SK-N-SH (cell line): ENCODE results near the gene RAP1B. TPM values are rescaled to one million over a fixed set of nuclear protein-coding genes. Genes with fewer than 3 reads are reported as not detected.

Experiments
- CTCF ChIA-PET: fragments of 300-600, 350-600 bp; formaldehyde crosslinking; extraction: SDS; loops from one replicate; lab custom pipeline; 2021; lab: Yijun Ruan, JAX
- POLR2A ChIA-PET: fragments of 350-600 bp; sonication (Branson Sonifier 250); formaldehyde crosslinking; extraction: SDS; loops from one replicate; lab custom pipeline; 2020; ENCODE audit warnings: antibody characterized with exemption, inconsistent platforms; lab: Yijun Ruan, JAX
- DNase-seq: peaks from one replicate; pipeline ENCODE4 v3.0.0; 2012
- H2AFZ ChIP-seq: fragments of 200-600 bp; sonication (generic); 2 replicates; pipeline ENCODE4 v1.8.1; 2016; ENCODE audit warnings: antibody characterized with exemption, mild to moderate bottlenecking, low read depth
- H3F3A ChIP-seq: fragments of 200-600 bp; sonication (generic); replicated peaks from 2 replicates; pipeline ENCODE3; 2016; ENCODE audit warnings: antibody characterized with exemption, mild to moderate bottlenecking; ENCODE audit not compliant: insufficient read depth
- H3K27ac ChIP-seq, 2 experiments: fragments of 200-500 bp in 1 of 2; fragments of 200-600 bp in 1 of 2; sonication (Bioruptor generic) in 1 of 2; sonication (generic), shearing (Covaris generic) in 1 of 2; 2 replicates each; pipeline versions ENCODE4 v1.5.1 to v1.6.1; 2014 to 2016; ENCODE audit warnings: low read depth in 2 of 2, inconsistent platforms in 1 of 2, low read length in 1 of 2, mild to moderate bottlenecking in 1 of 2, mixed read lengths in 1 of 2
- H3K27me3 ChIP-seq: fragments of 200-600 bp; sonication (generic), shearing (Covaris generic); 2 replicates; pipeline ENCODE4 v1.6.1; 2016; ENCODE audit warnings: mixed run types; ENCODE audit not compliant: insufficient read depth
- H3K36me3 ChIP-seq, 2 experiments: fragments of 200-500 bp in 1 of 2; fragments of 200-600 bp in 1 of 2; sonication (Bioruptor generic) in 1 of 2; sonication (generic) in 1 of 2; replicated peaks in 1 of 2; 2 replicates each; pipeline versions ENCODE3 to v1.5.1; 2014 to 2016; ENCODE audit warnings: low read length in 1 of 2, mild to moderate bottlenecking in 1 of 2; ENCODE audit not compliant: insufficient read depth in 2 of 2, control insufficient read depth in 1 of 2
- H3K4me1 ChIP-seq, 2 experiments: fragments of 200-500 bp in 1 of 2; fragments of 200-600 bp in 1 of 2; sonication (Bioruptor generic) in 1 of 2; sonication (generic), shearing (Covaris generic) in 1 of 2; 2 replicates each; pipeline versions ENCODE4 v1.5.1 to v1.6.1; 2014 to 2016; ENCODE audit warnings: low read depth in 1 of 2, low read length in 1 of 2, mixed run types in 1 of 2; ENCODE audit not compliant: insufficient read depth in 2 of 2, control insufficient read depth in 1 of 2
- H3K4me2 ChIP-seq: fragments of 200-600 bp; sonication (generic), shearing (Covaris generic); 2 replicates; pipeline ENCODE4 v1.6.1; 2017; ENCODE audit warnings: mixed run types
- H3K4me3 ChIP-seq, 2 experiments: fragments of 200-500 bp in 1 of 2; fragments of 200-600 bp in 1 of 2; sonication (Bioruptor generic) in 1 of 2; sonication (generic), shearing (Covaris generic) in 1 of 2; 2 replicates each; pipeline versions ENCODE4 v1.5.1 to v1.8.1; 2014 to 2016; ENCODE audit warnings: low read depth in 2 of 2, inconsistent platforms in 1 of 2, low read length in 1 of 2, mild to moderate bottlenecking in 1 of 2, mixed read lengths in 1 of 2, moderate library complexity in 1 of 2
- H3K79me2 ChIP-seq: fragments of 200-600 bp; sonication (generic); 2 replicates; pipeline ENCODE4 v1.8.1; 2017; ENCODE audit warnings: mild to moderate bottlenecking; ENCODE audit not compliant: insufficient read depth
- H3K9ac ChIP-seq: fragments of 200-600 bp; sonication (generic); 2 replicates; pipeline ENCODE4 v1.6.1; 2017; ENCODE audit warnings: mixed run types
- H3K9me2 ChIP-seq: fragments of 200-600 bp; sonication (generic); 2 replicates; pipeline ENCODE4 v1.6.1; 2017; ENCODE audit warnings: mixed run types
- H3K9me3 ChIP-seq: fragments of 200-600 bp; sonication (generic); 2 replicates; pipeline ENCODE4 v1.6.1; 2017; ENCODE audit warnings: mixed run types, mild to moderate bottlenecking, moderate library complexity
- H4K20me1 ChIP-seq: fragments of 200-600 bp; sonication (generic); 2 replicates; pipeline ENCODE4 v1.6.1; 2017; ENCODE audit warnings: mild to moderate bottlenecking, mixed run types; ENCODE audit not compliant: insufficient read depth
- ELF1 ChIP-seq: IDR thresholded peaks from 2 replicates; pipeline ENCODE4 v1.4.0; 2012
- EP300 ChIP-seq, 2 experiments: IDR thresholded peaks; 2 replicates each; pipeline versions ENCODE4 v1.4.0 to v1.6.1; 2012; ENCODE audit warnings: borderline replicate concordance in 1 of 2, low read depth in 1 of 2, low read length in 1 of 2
- FOSL2 ChIP-seq: IDR thresholded peaks from 2 replicates; pipeline ENCODE4 v1.4.0; 2012; ENCODE audit warnings: low read depth, mild to moderate bottlenecking, moderate library complexity, borderline replicate concordance
- FOXJ3 ChIP-seq: sonication (generic); formaldehyde crosslinking; IDR thresholded peaks from 2 replicates; pipeline ENCODE4 v1.5.1; 2020; ENCODE audit warnings: mild to moderate bottlenecking, missing genetic modification reagents
- FOXM1 ChIP-seq: IDR thresholded peaks from 2 replicates; pipeline ENCODE4 v1.4.0; 2012; ENCODE audit warnings: low read depth, mild to moderate bottlenecking
- GATA2 ChIP-seq: sonication (generic); formaldehyde crosslinking; IDR thresholded peaks from 2 replicates; pipeline ENCODE4 v1.5.0; 2020; ENCODE audit warnings: mild to moderate bottlenecking, missing genetic modification reagents
- JUND ChIP-seq: IDR thresholded peaks from 2 replicates; pipeline ENCODE4 v1.4.0; 2012
- MEF2A ChIP-seq: IDR thresholded peaks from 2 replicates; pipeline ENCODE4 v1.4.0; 2012; ENCODE audit warnings: low read depth, borderline replicate concordance
- NFIC ChIP-seq: IDR thresholded peaks from 2 replicates; pipeline ENCODE4 v1.4.0; 2012; ENCODE audit warnings: borderline replicate concordance
- POLR2AphosphoS5 ChIP-seq: IDR thresholded peaks from 2 replicates; pipeline ENCODE4 v1.6.1; 2012; ENCODE audit warnings: low read depth, low read length
- RAD21 ChIP-seq: IDR thresholded peaks from 2 replicates; pipeline ENCODE4 v1.6.1; 2012; ENCODE audit warnings: mild to moderate bottlenecking, low read length
- SIN3A ChIP-seq: IDR thresholded peaks from 2 replicates; pipeline ENCODE4 v1.6.1; 2012; ENCODE audit warnings: low read depth, mild to moderate bottlenecking, low read length, moderate library complexity, borderline replicate concordance
- TAF1 ChIP-seq: IDR thresholded peaks from 2 replicates; pipeline ENCODE4 v1.6.1; 2012; ENCODE audit warnings: low read depth, mild to moderate bottlenecking, low read length, moderate library complexity, borderline replicate concordance
- TEAD4 ChIP-seq: IDR thresholded peaks from 2 replicates; pipeline ENCODE4 v1.4.0; 2012; ENCODE audit warnings: mild to moderate bottlenecking, borderline replicate concordance; ENCODE audit not compliant: insufficient read depth
- YY1 ChIP-seq: IDR thresholded peaks from 2 replicates; pipeline ENCODE4 v1.4.0; 2012; ENCODE audit warnings: low read depth, mild to moderate bottlenecking
- WGBS: methylation state at CpG from one replicate; pipeline ENCODE4 v1.1.6; 2017; ENCODE audit warnings: low lambda C conversion rate; 5-methylcytosine and 5-hydroxymethylcytosine counted together
- polyA plus RNA-seq, 3 experiments: library from polyadenylated mRNA; depleted of rRNA; stranded (reverse); fragments of >200 nt; gene quantifications; 2 replicates each; pipeline ENCODE4 v1.2.3, GENCODE V29; 2012
- TF ChIP-seq, protein P1 (sequence below): fragments of 150-350 bp; IDR thresholded peaks from 2 replicates; pipeline ENCODE4 v1.6.1; 2016; ENCODE audit warnings: mild to moderate bottlenecking, low read depth, low read length
- TF ChIP-seq, protein P2 (sequence below): IDR thresholded peaks from 2 replicates; pipeline ENCODE4 v1.4.0; 2012; ENCODE audit warnings: low read depth
- TF ChIP-seq, protein P3 (sequence below): IDR thresholded peaks from 2 replicates; pipeline ENCODE4 v1.4.0; 2012; ENCODE audit warnings: low read depth, borderline replicate concordance
- TF ChIP-seq, protein P4 (sequence below): fragments of 150-350 bp; IDR thresholded peaks from 2 replicates; pipeline ENCODE4 v1.6.1; 2017; ENCODE audit warnings: antibody characterized with exemption, low read length, low read depth, borderline replicate concordance

The RAP1B gene
- polyA plus RNA-seq, 1 of the 3 experiments (the other 2 are of a cell fraction), result 128 TPM

DNA sequence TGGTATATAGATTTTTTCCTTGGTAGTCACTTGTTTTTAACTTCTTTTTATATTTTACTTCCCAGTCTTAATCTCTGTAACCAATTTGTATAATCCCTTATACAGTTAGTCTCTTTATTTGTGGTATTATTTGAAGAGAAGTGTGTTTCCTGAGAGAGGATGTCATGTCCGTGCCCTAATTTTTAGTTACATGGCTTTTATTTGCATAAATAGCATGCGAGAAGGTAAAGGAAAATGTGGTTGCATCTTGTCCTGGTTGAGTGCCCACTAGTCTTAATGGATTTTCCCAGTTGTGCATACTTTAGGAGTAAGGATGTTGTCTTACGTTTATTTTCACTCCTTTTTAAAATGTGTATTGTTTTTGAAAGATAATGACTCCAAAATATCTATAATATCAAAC, 27.5 kb downstream of the RAP1B start:
- peak overlapping the region in 1 of 2 experiments; percentile 5; a peak in 1 of 4 replicates for H3K27ac ChIP-seq
- H3K4me2 ChIP-seq, result no peak overlapping the region
- peaks cover 15% of the 10 kb centered on the region for H3F3A ChIP-seq
- no peaks in the 10 kb centered on the region for H3K27me3 ChIP-seq
- TF ChIP-seq, protein P1, sequence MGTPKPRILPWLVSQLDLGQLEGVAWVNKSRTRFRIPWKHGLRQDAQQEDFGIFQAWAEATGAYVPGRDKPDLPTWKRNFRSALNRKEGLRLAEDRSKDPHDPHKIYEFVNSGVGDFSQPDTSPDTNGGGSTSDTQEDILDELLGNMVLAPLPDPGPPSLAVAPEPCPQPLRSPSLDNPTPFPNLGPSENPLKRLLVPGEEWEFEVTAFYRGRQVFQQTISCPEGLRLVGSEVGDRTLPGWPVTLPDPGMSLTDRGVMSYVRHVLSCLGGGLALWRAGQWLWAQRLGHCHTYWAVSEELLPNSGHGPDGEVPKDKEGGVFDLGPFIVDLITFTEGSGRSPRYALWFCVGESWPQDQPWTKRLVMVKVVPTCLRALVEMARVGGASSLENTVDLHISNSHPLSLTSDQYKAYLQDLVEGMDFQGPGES, result no peak
- TF ChIP-seq FOXJ3 (CRISPR knock-in tag) (no peak), JUND (no peak), FOXM1 (no peak), MEF2A (no peak), POLR2AphosphoS5 (no peak), RAD21 (no peak), SIN3A (no peak), FOSL2 (no peak), EP300 (IDR thresholded peaks at IDR 0.05; ENCODE audit: borderline replicate concordance in 1 of 2, low read depth in 1 of 2, low read length in 1 of 2) (no peak), TEAD4 (no peak), ELF1 (no peak), TAF1 (no peak), YY1 (no peak), GATA2 (CRISPR knock-in tag) (no peak), NFIC (no peak)
- TF ChIP-seq, protein P2, sequence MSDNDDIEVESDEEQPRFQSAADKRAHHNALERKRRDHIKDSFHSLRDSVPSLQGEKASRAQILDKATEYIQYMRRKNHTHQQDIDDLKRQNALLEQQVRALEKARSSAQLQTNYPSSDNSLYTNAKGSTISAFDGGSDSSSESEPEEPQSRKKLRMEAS, result no peak
- TF ChIP-seq, protein P3, sequence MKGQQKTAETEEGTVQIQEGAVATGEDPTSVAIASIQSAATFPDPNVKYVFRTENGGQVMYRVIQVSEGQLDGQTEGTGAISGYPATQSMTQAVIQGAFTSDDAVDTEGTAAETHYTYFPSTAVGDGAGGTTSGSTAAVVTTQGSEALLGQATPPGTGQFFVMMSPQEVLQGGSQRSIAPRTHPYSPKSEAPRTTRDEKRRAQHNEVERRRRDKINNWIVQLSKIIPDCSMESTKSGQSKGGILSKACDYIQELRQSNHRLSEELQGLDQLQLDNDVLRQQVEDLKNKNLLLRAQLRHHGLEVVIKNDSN, result no peak
- TF ChIP-seq, protein P4, sequence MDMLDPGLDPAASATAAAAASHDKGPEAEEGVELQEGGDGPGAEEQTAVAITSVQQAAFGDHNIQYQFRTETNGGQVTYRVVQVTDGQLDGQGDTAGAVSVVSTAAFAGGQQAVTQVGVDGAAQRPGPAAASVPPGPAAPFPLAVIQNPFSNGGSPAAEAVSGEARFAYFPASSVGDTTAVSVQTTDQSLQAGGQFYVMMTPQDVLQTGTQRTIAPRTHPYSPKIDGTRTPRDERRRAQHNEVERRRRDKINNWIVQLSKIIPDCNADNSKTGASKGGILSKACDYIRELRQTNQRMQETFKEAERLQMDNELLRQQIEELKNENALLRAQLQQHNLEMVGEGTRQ, result no peak
- TF ChIP-seq, all 33 proteins: peak for 0
- H3K36me3 ChIP-seq, result peaks cover 4 to 30% of the 10 kb centered on the region in 2 experiments
- POLR2A ChIA-PET, result no interaction called here
- CTCF ChIA-PET, result no interaction called here
- H3K79me2 ChIP-seq, result peaks cover 100% of the 10 kb centered on the region
- no peak overlapping the region for H3K4me3 ChIP-seq
- peaks cover 0 to 24% of the 10 kb centered on the region in 2 experiments; a peak in 2 of 4 replicates for H3K4me1 ChIP-seq
- 95% methylated on average over 3 of the region's 3 CpGs for WGBS
- no peak for DNase-seq
- no peaks in the 10 kb centered on the region for H3K9me3 ChIP-seq
- H4K20me1 ChIP-seq, result peaks cover 99% of the 10 kb centered on the region
- H3K9ac ChIP-seq, result no peak overlapping the region
- no peaks in the 10 kb centered on the region for H3K9me2 ChIP-seq
- H2AFZ ChIP-seq, result no peak overlapping the region
